ENCODE data around the gene CHGA. TPM values are rescaled to one million over a fixed set of nuclear protein-coding genes. Genes with fewer than 3 reads are reported as not detected.

Gene CHGA
- polyA plus RNA-seq, 1 donor from 2014 or later = 131 TPM

DNA sequence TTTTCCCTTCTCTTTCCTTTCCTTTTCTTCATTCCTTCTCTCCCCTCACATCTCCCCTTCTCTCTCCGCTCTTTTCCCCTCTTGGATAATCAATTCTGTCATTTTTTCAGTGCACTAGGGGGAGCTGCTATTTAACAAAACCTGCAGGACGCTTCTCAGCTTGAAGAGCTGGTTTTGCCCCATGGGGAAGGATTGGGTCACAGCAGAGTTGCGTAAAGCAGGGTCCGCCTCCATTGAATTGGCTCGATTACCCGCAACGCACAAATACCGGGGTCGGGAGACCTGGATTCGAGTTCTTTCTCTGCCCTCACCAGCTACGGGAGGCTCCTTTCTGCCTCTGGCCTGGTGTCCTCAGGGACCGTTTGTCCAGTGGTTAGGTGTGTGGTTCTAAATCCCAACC is 42.1 kb upstream of the CHGA start (continued):
- TF ChIP-seq REST (IDR thresholded peaks at IDR 0.05; ENCODE audit: borderline replicate concordance) = no peak

DNA sequence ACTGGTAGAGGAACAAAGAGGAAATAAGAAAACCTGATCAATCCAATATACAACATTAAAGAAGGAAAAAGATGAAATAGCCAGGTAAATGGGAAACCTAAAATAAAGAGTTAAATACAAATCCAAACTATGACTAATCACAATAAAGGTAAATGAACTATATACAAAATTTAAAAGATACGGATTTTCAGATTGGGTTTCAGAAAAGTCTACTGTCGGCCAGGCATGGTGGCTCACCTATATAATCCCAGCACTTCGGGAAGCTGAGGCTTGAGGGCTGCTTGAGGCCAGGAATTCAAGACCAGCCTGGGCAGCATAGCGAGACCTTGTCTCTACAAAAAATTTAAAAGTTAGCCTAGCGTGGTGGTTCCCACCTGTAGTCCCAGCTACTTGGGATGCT is 39.9 kb upstream of the CHGA start:
- no peaks in the 10 kb centered on the region for H3K9me2 ChIP-seq (ENCODE audit: insufficient read depth, low read length)
- H3K27me3 ChIP-seq (ENCODE audit: insufficient read depth, low read depth, low read length) = no peaks in the 10 kb centered on the region
- no peak overlapping the region for H3K4me3 ChIP-seq (ENCODE audit: low read length)
- no peak overlapping the region for H3K27ac ChIP-seq (ENCODE audit: low read length)
- no peak overlapping the region for H3K9ac ChIP-seq (ENCODE audit: low read length)
- TF ChIP-seq MXI1 (conservative IDR thresholded peaks at IDR 0.05; ENCODE audit: poor library complexity, severe bottlenecking) = no peak
- no peak for TF ChIP-seq RAD21 (conservative IDR thresholded peaks at IDR 0.05)
- TF ChIP-seq POLR2AphosphoS5 (IDR thresholded peaks at IDR 0.05) = no peak
- no peak for TF ChIP-seq EZH2 (IDR thresholded peaks at IDR 0.05; ENCODE audit: borderline replicate concordance, insufficient read depth, low read length, poor library complexity, severe bottlenecking)
- TF ChIP-seq SMC3 (conservative IDR thresholded peaks at IDR 0.05; ENCODE audit: poor library complexity) = no peak
- no peak for TF ChIP-seq EP300 (conservative IDR thresholded peaks at IDR 0.05; ENCODE audit: poor library complexity, severe bottlenecking)
- TF ChIP-seq, protein P1, sequence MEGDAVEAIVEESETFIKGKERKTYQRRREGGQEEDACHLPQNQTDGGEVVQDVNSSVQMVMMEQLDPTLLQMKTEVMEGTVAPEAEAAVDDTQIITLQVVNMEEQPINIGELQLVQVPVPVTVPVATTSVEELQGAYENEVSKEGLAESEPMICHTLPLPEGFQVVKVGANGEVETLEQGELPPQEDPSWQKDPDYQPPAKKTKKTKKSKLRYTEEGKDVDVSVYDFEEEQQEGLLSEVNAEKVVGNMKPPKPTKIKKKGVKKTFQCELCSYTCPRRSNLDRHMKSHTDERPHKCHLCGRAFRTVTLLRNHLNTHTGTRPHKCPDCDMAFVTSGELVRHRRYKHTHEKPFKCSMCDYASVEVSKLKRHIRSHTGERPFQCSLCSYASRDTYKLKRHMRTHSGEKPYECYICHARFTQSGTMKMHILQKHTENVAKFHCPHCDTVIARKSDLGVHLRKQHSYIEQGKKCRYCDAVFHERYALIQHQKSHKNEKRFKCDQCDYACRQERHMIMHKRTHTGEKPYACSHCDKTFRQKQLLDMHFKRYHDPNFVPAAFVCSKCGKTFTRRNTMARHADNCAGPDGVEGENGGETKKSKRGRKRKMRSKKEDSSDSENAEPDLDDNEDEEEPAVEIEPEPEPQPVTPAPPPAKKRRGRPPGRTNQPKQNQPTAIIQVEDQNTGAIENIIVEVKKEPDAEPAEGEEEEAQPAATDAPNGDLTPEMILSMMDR (IDR thresholded peaks at IDR 0.05; ENCODE audit: poor library complexity, severe bottlenecking) = no peak
- no peak for TF ChIP-seq TAF1 (IDR thresholded peaks at IDR 0.05; ENCODE audit: low read depth)
- no peak for TF ChIP-seq REST (IDR thresholded peaks at IDR 0.05; ENCODE audit: borderline replicate concordance)
- H4K20me1 ChIP-seq (ENCODE audit: insufficient read depth) = no peaks in the 10 kb centered on the region
- no peaks in the 10 kb centered on the region for H3F3A ChIP-seq (ENCODE audit: insufficient read depth, low read length, poor library complexity, severe bottlenecking)
- H3K4me2 ChIP-seq (ENCODE audit: low read length) = no peak overlapping the region
- no peak overlapping the region for H2AFZ ChIP-seq (ENCODE audit: low read depth, low read length)
- no peaks in the 10 kb centered on the region for H3K79me2 ChIP-seq (replicated peaks; ENCODE audit: insufficient read depth, low read length)
- H3K9me3 ChIP-seq (ENCODE audit: low read length) = no peaks in the 10 kb centered on the region
- H3K36me3 ChIP-seq (ENCODE audit: insufficient read depth, low read length) = no peaks in the 10 kb centered on the region

All from neural cell (in vitro differentiated cells).